Activated naive CD4-positive, alpha-beta T cell treated with anti-CD3 and anti-CD28 coated beads, Interleukin-2, amount 50 U/mL, for 16 hours (primary cell): ENCODE data around the gene APELA.
"Not testable (repeated sequence)": the region's sequence is repeated elsewhere in the genome, so short reads cannot be mapped to it uniquely, and the experiment has no call there.

Experiments used
- DNase-seq: peaks from one replicate; pipeline ENCODE4 v3.0.0-alpha.2; 2020

The APELA gene

GRCh38 chr4:164876700-164877324 lies at the start of gene APELA:
APELA (plus strand) TSS chr4:164877178; CDS start chr4:164877332, 154 bp downstream.
- DNase-seq = no peak

GRCh38 chr4:164828955-164829354 lies 48.0 kb upstream of the APELA start:
- DNase-seq = no peak

- no peak for DNase-seq
Observed at GRCh38 chr4:164846566-164846965, 30.4 kb upstream of the APELA start.

GRCh38 chr4:164847016-164847415 lies 30.0 kb upstream of the APELA start:
- no peak for DNase-seq

GRCh38 chr4:164847967-164848649 lies 28.9 kb upstream of the APELA start:
- DNase-seq = no peak

- no peak for DNase-seq
Observed at GRCh38 chr4:164856396-164856795, 20.6 kb upstream of the APELA start.

- no peak for DNase-seq
Observed at GRCh38 chr4:164866817-164867490, 10.0 kb upstream of the APELA start.

GRCh38 chr4:164871673-164872072 lies 5.3 kb upstream of the APELA start:
- DNase-seq = no peak

GRCh38 chr4:164872481-164872880 lies 4.5 kb upstream of the APELA start:
- DNase-seq = no peak

- DNase-seq = no peak
Observed at GRCh38 chr4:164874789-164875188, 2.2 kb upstream of the APELA start.

- DNase-seq = no peak
Observed at GRCh38 chr4:164880489-164881262, 3.7 kb downstream of the APELA start.

- no peak for DNase-seq
Observed at GRCh38 chr4:164888096-164888715, 11.2 kb downstream of the APELA start.

GRCh38 chr4:164890691-164891090 lies 13.7 kb downstream of the APELA start:
- DNase-seq = no peak

- no peak for DNase-seq
Observed at GRCh38 chr4:164892018-164892417, 15.0 kb downstream of the APELA start.

- no peak for DNase-seq
Observed at GRCh38 chr4:164894702-164895101, 17.7 kb downstream of the APELA start.

- DNase-seq = no peak
Observed at GRCh38 chr4:164902608-164903007, 25.6 kb downstream of the APELA start.

- no peak for DNase-seq
Observed at GRCh38 chr4:164904336-164904735, 27.4 kb downstream of the APELA start.

- no peak for DNase-seq
Observed at GRCh38 chr4:164904941-164905340, 28.0 kb downstream of the APELA start.

- DNase-seq = no peak
Observed at GRCh38 chr4:164906368-164906767, 29.4 kb downstream of the APELA start.

- not testable (repeated sequence) for DNase-seq
Observed at GRCh38 chr4:164913506-164913905, 36.5 kb downstream of the APELA start.

GRCh38 chr4:164918956-164919355 lies 42.0 kb downstream of the APELA start:
- DNase-seq = no peak

GRCh38 chr4:164924670-164925238 lies 47.8 kb downstream of the APELA start:
- DNase-seq = no peak

- DNase-seq = no peak
Observed at GRCh38 chr4:164926301-164926700, 49.3 kb downstream of the APELA start.
